ENCODE measurements around the gene FARSB. TPM values are rescaled to one million over a fixed set of nuclear protein-coding genes. Genes with fewer than 3 reads are reported as not detected.

The FARSB gene
- total RNA-seq, 1 donor from 2014 or later: 33.8 TPM

GRCh38 chr2:222548992-222549391 lies 106.9 kb downstream of the FARSB start:
- no peak for DNase-seq

GRCh38 chr2:222547083-222547482 lies 108.8 kb downstream of the FARSB start:
- DNase-seq: no peak

GRCh38 chr2:222545823-222546795 lies 109.8 kb downstream of the FARSB start:
- no peak for DNase-seq

- DNase-seq: no peak
These were observed 111.2 kb downstream of the FARSB start for GRCh38 chr2:222544661-222545060.

GRCh38 chr2:222538535-222538934 lies 117.4 kb downstream of the FARSB start:
- no peak for DNase-seq

GRCh38 chr2:222535477-222535876 lies 120.4 kb downstream of the FARSB start:
- no peak for DNase-seq

GRCh38 chr2:222532315-222532714 lies 123.6 kb downstream of the FARSB start:
- DNase-seq: no peak

GRCh38 chr2:222526480-222527277 lies 129.2 kb downstream of the FARSB start:
- DNase-seq: no peak

- DNase-seq: no peak
These were observed 130.1 kb downstream of the FARSB start for GRCh38 chr2:222525811-222526210.

- DNase-seq: no peak
These were observed 131.9 kb downstream of the FARSB start for GRCh38 chr2:222523783-222524544.

GRCh38 chr2:222522082-222522481 lies 133.8 kb downstream of the FARSB start:
- DNase-seq: no peak

- DNase-seq: no peak
These were observed 134.8 kb downstream of the FARSB start for GRCh38 chr2:222521099-222521498.

Other genes starting within 250 kb of the FARSB start
- 1.2 TPM for gene SGPP2, start 231.5 kb downstream of the FARSB start, total RNA-seq
- gene MOGAT1, start 15.6 kb upstream of the FARSB start, total RNA-seq: not detected
- gene ACSL3, start 204.9 kb upstream of the FARSB start, total RNA-seq: 255 TPM